Mesodermal cell (in vitro differentiated cells): ENCODE measurements around the gene FGFR1OP2.
"Not testable (repeated sequence)": the region's sequence is repeated elsewhere in the genome, so short reads cannot be mapped to it uniquely, and the experiment has no call there.

Experiments
- H3K27ac ChIP-seq: 2 replicates; pipeline ENCODE4 v1.7.0; 2013; ENCODE audit warnings: mild to moderate bottlenecking, low read depth, low read length, moderate library complexity; ENCODE audit not compliant: severe bottlenecking
- H3K36me3 ChIP-seq: 2 replicates; pipeline ENCODE4 v1.7.1; 2013; ENCODE audit warnings: mild to moderate bottlenecking, low read length, moderate library complexity; ENCODE audit not compliant: control insufficient read depth, insufficient read depth
- H3K4me1 ChIP-seq: one replicate; pipeline ENCODE4 v1.7.1; 2013; ENCODE audit warnings: mild to moderate bottlenecking, low read length; ENCODE audit not compliant: insufficient read depth, control insufficient read depth, poor library complexity, severe bottlenecking
- H3K4me3 ChIP-seq: 2 replicates; pipeline ENCODE4 v1.7.0; 2013; ENCODE audit warnings: low read length, control low read depth, mild to moderate bottlenecking; ENCODE audit not compliant: insufficient read depth, poor library complexity, severe bottlenecking; ENCODE audit errors: extremely low read depth
- H3K9me3 ChIP-seq: 2 replicates; pipeline ENCODE4 v1.7.1; 2013; ENCODE audit warnings: mild to moderate bottlenecking, low read length, moderate library complexity; ENCODE audit not compliant: control insufficient read depth
- WGBS, 2 experiments: methylation state at CpG; one replicate each; pipeline ENCODE4 v1.1.5; 2013; ENCODE audit warnings: missing lambda C conversion rate in 2 of 2; ENCODE audit not compliant: insufficient coverage in 2 of 2; 5-methylcytosine and 5-hydroxymethylcytosine counted together

FGFR1OP2 gene

GRCh38 chr12:26941215-26941594, 2.9 kb downstream of the FGFR1OP2 start:
- no peak overlapping the region for H3K4me3 ChIP-seq
- 100% methylated on average over 1 of the region's 1 CpG; no CpG with 5 or more reads in 1 of the 2 experiments for WGBS, 2 experiments
- H3K27ac ChIP-seq, result no peak overlapping the region
- H3K4me1 ChIP-seq, result peaks cover 9% of the 10 kb centered on the region
- H3K9me3 ChIP-seq, result no peaks in the 10 kb centered on the region
- H3K36me3 ChIP-seq, result no peaks in the 10 kb centered on the region

GRCh38 chr12:26948309-26948708, 10.0 kb downstream of the FGFR1OP2 start:
- no peaks in the 10 kb centered on the region for H3K9me3 ChIP-seq
- 86% methylated on average over 1 of the region's 1 CpG; no CpG with 5 or more reads in 1 of the 2 experiments for WGBS, 2 experiments
- no peak overlapping the region for H3K27ac ChIP-seq
- no peak overlapping the region for H3K4me3 ChIP-seq
- H3K36me3 ChIP-seq, result peaks cover 3% of the 10 kb centered on the region
- H3K4me1 ChIP-seq, result no peaks in the 10 kb centered on the region

- WGBS, 2 experiments, result 73% methylated on average over 1 of the region's 1 CpG; no CpG with 5 or more reads in 1 of the 2 experiments
- no peaks in the 10 kb centered on the region for H3K4me1 ChIP-seq
- H3K4me3 ChIP-seq, result no peak overlapping the region
- H3K9me3 ChIP-seq, result no peaks in the 10 kb centered on the region
- H3K36me3 ChIP-seq, result peaks cover 19% of the 10 kb centered on the region
- H3K27ac ChIP-seq, result no peak overlapping the region
Measured at GRCh38 chr12:26953447-26953846, 15.2 kb downstream of the FGFR1OP2 start.

- 100% methylated on average over 3 to 4 of the region's 4 CpGs for whole genome bisulfite sequencing, 2 experiments
- no peaks in the 10 kb centered on the region for H3K9me3 ChIP-seq
- no peaks in the 10 kb centered on the region for H3K4me1 ChIP-seq
- peaks cover 17% of the 10 kb centered on the region for H3K36me3 ChIP-seq
- H3K27ac ChIP-seq, result no peak overlapping the region
- no peak overlapping the region for H3K4me3 ChIP-seq
Measured at GRCh38 chr12:26954027-26954426, 15.8 kb downstream of the FGFR1OP2 start.

- not testable (repeated sequence) for H3K9me3 ChIP-seq, H3K4me1 ChIP-seq, H3K4me3 ChIP-seq, H3K27ac ChIP-seq
- WGBS, 2 experiments, result 91 to 95% methylated on average over 6 to 7 of the region's 7 CpGs
- peaks cover 40% of the 10 kb centered on the region for H3K36me3 ChIP-seq
Measured at GRCh38 chr12:26961391-26961790, 23.1 kb downstream of the FGFR1OP2 start.

- Histone ChIP-seq H3K27ac (no peak overlapping the region), H3K9me3 (no peaks in the 10 kb centered on the region), H3K36me3 (peaks cover 40% of the 10 kb centered on the region), H3K4me1 (no peaks in the 10 kb centered on the region), H3K4me3 (no peak overlapping the region)
- 100% methylated on average over 1 of the region's 1 CpG; no CpG with 5 or more reads in 1 of the 2 experiments for WGBS, 2 experiments
Measured at GRCh38 chr12:26961803-26962202, 23.5 kb downstream of the FGFR1OP2 start.

GRCh38 chr12:26963413-26963812, 25.1 kb downstream of the FGFR1OP2 start:
- no peaks in the 10 kb centered on the region for H3K4me1 ChIP-seq
- H3K9me3 ChIP-seq, result no peaks in the 10 kb centered on the region
- H3K27ac ChIP-seq, result no peak overlapping the region
- H3K4me3 ChIP-seq, result no peak overlapping the region
- WGBS, 2 experiments, result no CpG with 5 or more reads among the region's 1 CpG
- peaks cover 36% of the 10 kb centered on the region for H3K36me3 ChIP-seq

- 97% methylated on average over 3 of the region's 3 CpGs; no CpG with 5 or more reads in 1 of the 2 experiments for WGBS, 2 experiments
- Histone ChIP-seq H3K9me3 (no peaks in the 10 kb centered on the region), H3K4me1 (no peaks in the 10 kb centered on the region), H3K27ac (no peak overlapping the region), H3K36me3 (peaks cover 43% of the 10 kb centered on the region), H3K4me3 (no peak overlapping the region)
Measured at GRCh38 chr12:26966842-26967241, 28.6 kb downstream of the FGFR1OP2 start.

- no peak overlapping the region for H3K4me3 ChIP-seq
- no peaks in the 10 kb centered on the region for H3K4me1 ChIP-seq
- 86 to 100% methylated on average over 1 of the region's 2 CpGs for WGBS, 2 experiments
- no peaks in the 10 kb centered on the region for H3K9me3 ChIP-seq
- peaks cover 32% of the 10 kb centered on the region for H3K36me3 ChIP-seq
- H3K27ac ChIP-seq, result no peak overlapping the region
Measured at GRCh38 chr12:26970136-26970535, 31.9 kb downstream of the FGFR1OP2 start.

GRCh38 chr12:26971963-26972362, 33.7 kb downstream of the FGFR1OP2 start:
- Histone ChIP-seq H3K9me3 (no peaks in the 10 kb centered on the region), H3K4me3 (no peak overlapping the region), H3K36me3 (peaks cover 32% of the 10 kb centered on the region), H3K27ac (no peak overlapping the region), H3K4me1 (no peaks in the 10 kb centered on the region)
- 100% methylated on average over 1 of the region's 2 CpGs for WGBS, 2 experiments

- H3K4me1 ChIP-seq, result no peaks in the 10 kb centered on the region
- 91 to 100% methylated on average over 1 of the region's 2 CpGs for WGBS, 2 experiments
- no peak overlapping the region for H3K4me3 ChIP-seq
- no peaks in the 10 kb centered on the region for H3K9me3 ChIP-seq
- peaks cover 15% of the 10 kb centered on the region for H3K36me3 ChIP-seq
- no peak overlapping the region for H3K27ac ChIP-seq
Measured at GRCh38 chr12:26976687-26977086, 38.4 kb downstream of the FGFR1OP2 start.
